Neural cell (in vitro differentiated cells): ENCODE data around the gene ABI2.

Experiments
- CTCF ChIP-seq: fragments of 450-650 bp; IDR thresholded peaks from 2 replicates; pipeline ENCODE4 v1.5.1; 2014; ENCODE audit warnings: antibody characterized with exemption, mild to moderate bottlenecking, moderate library complexity; ENCODE audit not compliant: poor library complexity, severe bottlenecking
- EZH2 ChIP-seq: fragments of 200-600, 300-800 bp; shearing (Covaris generic), sonication (generic); IDR thresholded peaks from 2 replicates; pipeline ENCODE4 v1.6.1; 2014; ENCODE audit warnings: antibody characterized with exemption, low read length, borderline replicate concordance, mild to moderate bottlenecking; ENCODE audit not compliant: insufficient read depth, poor library complexity, severe bottlenecking
- TAF1 ChIP-seq: IDR thresholded peaks from 2 replicates; pipeline ENCODE4 v1.6.1; 2012; ENCODE audit warnings: low read depth

GRCh38 chr2:203344667-203345066 is 16.5 kb downstream of the ABI2 start:
- no peak for TF ChIP-seq CTCF
- TF ChIP-seq TAF1 = no peak
- no peak for TF ChIP-seq EZH2
